Measurements from ENCODE around the gene RASSF5. TPM values are rescaled to one million over a fixed set of nuclear protein-coding genes. Genes with fewer than 3 reads are reported as not detected.

The RASSF5 gene
- total and polyA plus RNA-seq, 10 of the 15 experiments (the other 5 are each of a cell fraction or from before 2014, with no cell fraction given), result 14.0 to 89.6 (median 68.9) TPM

GRCh38 chr1:206541236-206541833 is 34.0 kb downstream of the RASSF5 start:
- 89% methylated on average over 7 of the region's 7 CpGs for WGBS (ENCODE audit: insufficient coverage, insufficient replicate concordance, low lambda C conversion rate, missing lambda C conversion rate)
- no peak overlapping the region for H3K27ac ChIP-seq (ENCODE audit: control insufficient read depth, insufficient read depth)
- no peaks in the 10 kb centered on the region for H3K9me3 ChIP-seq (replicated peaks; ENCODE audit: control insufficient read depth, insufficient read depth, low read length)
- no peaks in the 10 kb centered on the region for H3K36me3 ChIP-seq (ENCODE audit: control insufficient read depth in 2 of 2, insufficient read depth in 2 of 2, low read length in 1 of 2)
- SMC1A ChIA-PET (ENCODE audit: uncharacterized antibody, unreplicated experiment), result interaction anchor here (0.8 to 10.8 kb wide), 8 partner anchors 14 to 94 kb away, joined by 3 to 311 read pairs (median 3); no protein-coding TSS in a partner anchor
- RAD21 ChIA-PET (ENCODE audit: unreplicated experiment), result interaction anchor here (1.0 to 1.5 kb wide), 3 partner anchors 14 to 71 kb away, joined by 3 to 6 read pairs (median 3); partner anchors contain the start of gene IKBKE
- TF ChIP-seq PKNOX1 (IDR thresholded peaks at IDR 0.05), result no peak
- TF ChIP-seq ASH2L (IDR thresholded peaks at IDR 0.05; ENCODE audit: borderline replicate concordance, low read depth), result no peak
- no peak for TF ChIP-seq E2F4 (IDR thresholded peaks at IDR 0.05; ENCODE audit: low read depth, low read length)
- TF ChIP-seq RELA (IDR thresholded peaks at IDR 0.05; ENCODE audit: borderline replicate concordance, partially characterized antibody), result no peak
- TF ChIP-seq PAX5 (IDR thresholded peaks at IDR 0.05; ENCODE audit: borderline replicate concordance, low read depth, low read length), result peak; percentile 92
- no peak for TF ChIP-seq HDAC2 (IDR thresholded peaks at IDR 0.05)
- no peak for TF ChIP-seq NFXL1 (IDR thresholded peaks at IDR 0.05; ENCODE audit: borderline replicate concordance)
- TF ChIP-seq MTA2 (IDR thresholded peaks at IDR 0.05; ENCODE audit: low read depth), result no peak
- TF ChIP-seq CEBPZ (IDR thresholded peaks at IDR 0.05; ENCODE audit: low read depth, low read length), result no peak
- no peak overlapping the region for H3K4me2 ChIP-seq (ENCODE audit: control insufficient read depth, insufficient read depth)
- POLR2A ChIA-PET, result no interaction called here
- no peak overlapping the region for H3K4me3 ChIP-seq
- H4K20me1 ChIP-seq (ENCODE audit: control insufficient read depth, insufficient read depth), result no peaks in the 10 kb centered on the region
- no peaks in the 10 kb centered on the region; the same call in 1 of the 2 replicates for H3K4me1 ChIP-seq (ENCODE audit: control insufficient read depth, insufficient read depth, low read length)
- in situ Hi-C loops (cut with MboI), result no loop called here
- no TSS peak for BruUV-seq (replicated peaks)
- FAIRE-seq, result no peak
- H2AFZ ChIP-seq (ENCODE audit: control insufficient read depth, low read depth, low read length), result no peak overlapping the region
- CTCF ChIA-PET, result interaction anchor here (0.6 to 9.4 kb wide), 12 partner anchors 13 to 440 kb away, joined by 3 to 440 read pairs (median 6); no protein-coding TSS in a partner anchor
- intact Hi-C loops (cut with micrococcal nuclease; ENCODE audit: unreplicated experiment), result no loop called here
- H3K27me3 ChIP-seq (replicated peaks in 1 of 2; ENCODE audit: control insufficient read depth in 2 of 2, insufficient read depth in 2 of 2, low read length in 1 of 2), result no peaks in the 10 kb centered on the region
- H3K79me2 ChIP-seq (ENCODE audit: control insufficient read depth, insufficient read depth, low read length), result no peaks in the 10 kb centered on the region
- no peak overlapping the region for H3K9ac ChIP-seq (ENCODE audit: control insufficient read depth, insufficient read depth, low read length)
- no peak for ATAC-seq
- DNase-seq (ENCODE audit: low read depth, low spot score), result no peak
